T-helper 22 cell (primary cell): ENCODE data around the gene DIP2B.
A peak's percentile ranks its signal among the peaks of the same experiment; 100 is the strongest.
"Not testable (repeated sequence)": the region's sequence is repeated elsewhere in the genome, so short reads cannot be mapped to it uniquely, and the experiment has no call there.

Experiments
- DNase-seq: peaks from one replicate; pipeline ENCODE4 v3.0.0-alpha.2; 2020; ENCODE audit warnings: low read depth

The DIP2B gene

GRCh38 chr12:50504798-50505674 is at the start of gene DIP2B:
Gene DIP2B (plus strand): TSS chr12:50504985. CDS start chr12:50505141, 156 bp downstream.
- DNase-seq = peak; percentile 89

- DNase-seq = no peak
Measured at GRCh38 chr12:50458606-50459005, 46.2 kb upstream of the DIP2B start.

- no peak for DNase-seq
Measured at GRCh38 chr12:50467439-50467838, 37.3 kb upstream of the DIP2B start.

GRCh38 chr12:50477241-50477832 is 27.4 kb upstream of the DIP2B start:
- DNase-seq = no peak

DNA sequence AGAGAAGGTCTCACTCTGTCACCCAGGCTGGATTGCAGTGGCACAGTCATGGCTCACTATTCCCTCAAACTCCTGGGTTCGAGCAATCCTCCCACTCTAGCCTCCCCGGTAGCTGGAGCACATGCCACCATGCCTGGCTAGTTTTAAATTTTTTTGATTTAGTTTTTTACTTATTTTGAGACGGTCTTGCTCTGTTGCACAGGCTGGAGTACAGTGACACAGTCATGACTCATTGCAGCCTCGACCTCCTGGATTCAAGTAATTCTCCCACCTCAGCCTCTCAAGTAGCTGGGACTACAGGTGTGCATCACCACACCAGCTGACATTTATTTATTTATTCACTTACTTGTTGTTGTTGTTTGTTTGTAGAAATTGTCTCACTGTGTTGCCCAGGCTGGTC is 22.2 kb upstream of the DIP2B start:
- no peak for DNase-seq

- no peak for DNase-seq
Measured at GRCh38 chr12:50483488-50483887, 21.3 kb upstream of the DIP2B start.

GRCh38 chr12:50488801-50489200 is 16.0 kb upstream of the DIP2B start:
- no peak for DNase-seq

DNA sequence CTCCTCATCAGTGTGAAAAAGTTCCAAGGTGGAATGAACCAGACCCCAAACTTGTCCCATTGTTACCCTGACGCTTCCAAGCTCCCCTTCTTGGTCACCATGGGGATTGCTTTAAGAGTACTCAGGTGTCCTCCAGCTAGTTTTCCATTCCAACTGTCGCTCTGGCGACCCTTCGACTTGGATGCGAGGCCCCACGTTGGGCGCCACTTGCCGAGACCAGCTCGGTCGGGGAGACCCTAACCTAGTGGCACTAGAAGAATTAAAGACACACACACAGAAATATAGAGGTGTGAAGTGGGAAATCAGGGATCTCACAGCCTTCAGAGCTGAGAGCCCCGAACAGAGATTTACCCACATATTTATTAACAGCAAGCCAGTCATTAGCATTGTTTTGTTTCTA is 6.7 kb upstream of the DIP2B start:
- DNase-seq = not testable (repeated sequence)

DNA sequence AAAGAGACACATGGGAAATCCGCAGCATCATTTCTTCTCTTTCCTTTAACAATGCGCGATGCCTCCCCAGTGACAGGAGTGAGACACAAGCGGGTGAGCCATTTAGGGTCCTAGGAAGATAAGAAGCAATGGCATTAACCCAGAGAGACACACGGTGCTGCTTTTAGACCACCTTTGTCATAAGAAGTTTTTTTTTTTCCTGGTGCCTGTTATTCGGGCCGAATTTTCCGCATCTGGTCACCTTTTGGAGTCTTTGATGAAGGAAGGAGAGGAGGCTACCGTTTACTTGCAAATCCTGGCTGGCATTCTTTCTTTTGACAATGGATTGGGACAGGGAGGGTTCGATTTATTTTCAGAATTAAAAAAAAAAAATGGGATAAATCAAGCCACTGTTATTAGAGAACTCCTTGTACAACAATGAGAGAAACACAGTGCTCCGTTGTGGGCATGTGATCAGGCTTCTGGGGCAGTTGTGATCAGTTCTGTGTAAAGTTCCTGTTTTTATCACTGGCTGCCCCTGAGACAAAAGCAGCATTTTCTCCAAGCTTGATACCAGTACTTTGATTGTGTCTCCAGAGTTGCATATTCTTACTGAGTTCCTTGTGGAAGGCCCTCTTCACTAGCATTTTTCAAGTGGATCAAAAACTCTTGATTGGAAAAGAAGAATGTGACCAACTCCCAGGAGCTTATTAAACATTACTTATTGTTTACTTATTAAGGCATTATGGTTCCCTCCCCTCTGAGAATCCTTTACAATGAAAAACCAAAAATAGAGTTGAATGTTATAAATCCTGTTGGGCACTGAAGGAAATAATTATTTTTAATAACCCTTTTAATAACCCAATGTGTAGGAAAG is 1.1 kb downstream of the DIP2B start:
- no peak for DNase-seq

DNA sequence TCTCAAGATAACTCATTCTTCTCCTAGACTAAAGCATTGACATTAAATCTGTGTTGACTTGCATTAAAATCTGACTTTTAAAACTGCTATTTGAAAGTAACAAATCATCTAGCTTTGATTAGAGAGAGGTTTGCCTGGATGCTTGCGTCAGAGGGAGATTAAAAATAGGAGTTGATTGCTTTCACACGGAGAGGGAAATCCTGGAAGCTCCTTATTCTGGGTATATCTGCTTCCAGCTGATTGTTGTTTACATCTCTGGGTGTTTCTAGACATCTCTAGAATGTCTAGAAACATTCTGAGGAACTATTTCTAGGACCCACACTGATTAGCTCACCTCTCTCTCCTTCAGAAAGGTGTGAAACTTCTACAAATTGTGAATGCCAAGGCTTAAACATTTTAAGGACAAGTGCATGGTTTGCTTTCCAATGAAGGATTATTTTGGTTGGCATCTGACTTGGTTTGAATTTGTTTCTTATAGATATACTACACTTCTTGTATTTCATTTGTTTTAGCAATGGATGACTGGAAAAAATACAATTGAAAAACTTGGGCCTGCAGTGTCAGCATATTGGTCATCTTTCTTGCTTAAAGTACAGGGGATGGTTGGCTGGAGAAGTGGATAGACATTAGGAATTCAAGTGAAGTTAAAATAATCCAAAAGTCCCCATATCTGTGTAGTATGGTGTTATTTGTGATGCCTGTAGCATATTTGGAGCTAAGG is 2.1 kb downstream of the DIP2B start:
- no peak for DNase-seq

DNA sequence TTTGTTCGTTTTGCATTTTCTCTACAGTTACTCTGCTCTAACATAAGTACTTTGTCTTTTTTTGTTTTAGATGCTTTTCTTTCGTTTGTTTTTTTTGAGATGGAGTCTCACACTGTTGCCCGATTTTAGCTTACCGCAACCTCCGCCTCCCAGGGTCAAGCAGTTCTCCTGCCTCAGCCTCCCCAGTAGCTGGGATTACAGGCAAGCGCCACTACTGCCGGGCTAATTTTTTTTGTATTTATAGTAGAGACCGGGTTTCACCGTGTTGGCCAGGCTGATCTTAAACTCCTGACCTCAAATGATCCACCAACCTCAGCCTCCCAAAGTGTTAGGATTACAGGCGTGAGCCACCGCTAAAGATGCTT is 2.7 kb downstream of the DIP2B start:
- DNase-seq = no peak

- no peak for DNase-seq
Measured at GRCh38 chr12:50507930-50508329, 3.1 kb downstream of the DIP2B start.

DNA sequence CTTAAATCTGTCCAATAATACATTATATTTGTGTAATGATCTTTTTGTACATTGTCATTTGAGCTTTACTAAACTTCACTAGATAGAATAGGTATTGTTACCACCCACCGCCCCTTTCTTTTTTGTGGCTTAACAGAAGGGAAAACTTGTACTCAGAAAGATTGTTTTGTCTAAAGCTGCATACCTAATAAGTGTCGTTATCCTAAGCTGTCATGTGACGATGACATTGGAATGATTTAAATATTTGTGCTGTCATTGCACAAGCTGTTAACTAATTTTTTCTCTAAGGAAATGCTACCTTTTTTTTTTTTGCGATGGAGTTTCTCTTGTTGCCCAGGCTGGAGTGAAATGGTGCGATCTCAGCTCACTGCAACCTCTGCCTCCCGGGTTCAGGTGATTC is 3.6 kb downstream of the DIP2B start:
- no peak for DNase-seq

GRCh38 chr12:50508970-50509663 is 4.3 kb downstream of the DIP2B start:
- no peak for DNase-seq

- no peak for DNase-seq
Measured at GRCh38 chr12:50514526-50515276, 9.9 kb downstream of the DIP2B start.

GRCh38 chr12:50515587-50515986 is 10.8 kb downstream of the DIP2B start:
- DNase-seq = no peak

DNA sequence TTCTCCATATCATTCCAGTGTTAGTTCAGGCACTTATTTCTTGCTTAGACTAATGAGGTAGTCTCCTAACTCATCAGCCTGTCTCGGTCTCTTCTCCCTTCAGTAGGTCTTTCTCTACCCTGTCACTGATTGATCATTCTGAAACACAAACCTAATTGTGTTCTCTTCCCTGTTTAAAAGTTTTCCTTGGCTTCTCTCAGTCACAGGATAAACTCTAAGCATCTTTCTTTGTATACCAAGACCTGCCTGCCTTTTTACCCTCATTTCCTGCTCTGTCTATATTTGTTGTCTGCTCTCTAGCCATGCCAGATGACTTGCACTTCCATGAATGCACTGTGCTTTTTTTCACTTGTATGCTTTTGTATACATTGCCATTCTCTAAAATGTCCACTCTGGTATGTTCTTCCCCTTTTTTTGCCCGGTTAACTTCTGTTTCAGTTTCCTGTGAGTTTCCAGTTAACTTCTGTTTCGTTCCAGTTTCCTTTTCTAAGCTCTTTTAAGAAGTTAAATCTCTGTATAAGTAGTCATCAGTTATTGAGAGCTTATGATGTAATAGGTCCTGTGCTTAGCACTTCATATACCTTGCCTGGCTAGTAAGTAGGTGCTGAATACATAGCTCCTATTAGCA is 12.8 kb downstream of the DIP2B start:
- no peak for DNase-seq

- no peak for DNase-seq
Measured at GRCh38 chr12:50518090-50518489, 13.3 kb downstream of the DIP2B start.

DNA sequence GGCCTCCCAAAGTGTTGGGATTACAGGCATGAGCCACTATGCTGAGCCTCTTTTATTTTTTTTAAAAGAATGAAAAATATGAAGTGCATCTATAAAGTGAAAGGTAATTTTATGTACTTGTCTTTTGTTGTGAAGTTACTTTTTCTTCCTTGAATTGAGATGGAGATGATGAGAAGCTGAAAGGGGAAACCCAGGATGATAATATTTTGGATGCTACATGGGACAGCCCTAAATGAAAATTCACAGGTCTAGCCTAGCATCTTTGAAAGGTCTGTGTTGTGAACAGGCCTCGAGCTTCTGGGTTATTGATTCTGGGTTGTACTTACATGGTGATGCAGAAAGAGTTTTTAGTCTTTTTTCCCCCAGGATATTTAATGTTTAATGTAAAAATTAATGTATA is 14.6 kb downstream of the DIP2B start:
- no peak for DNase-seq
